HepG2 (cell line): ENCODE results near the gene SRSF10. TPM values are rescaled to one million over a fixed set of nuclear protein-coding genes. Genes with fewer than 3 reads are reported as not detected.

Source experiments
- CENPX ChIP-seq: sonication (generic); formaldehyde crosslinking; IDR thresholded peaks from 2 replicates; pipeline ENCODE4 v1.9.0; 2021; ENCODE audit warnings: mild to moderate bottlenecking, missing genetic modification reagents, moderate library complexity
- DMAP1 ChIP-seq: IDR thresholded peaks from 2 replicates; pipeline ENCODE4 v1.6.1; 2016
- HIVEP1 ChIP-seq: sonication (generic); formaldehyde crosslinking; IDR thresholded peaks from 2 replicates; pipeline ENCODE4 v1.4.0; 2020; ENCODE audit warnings: mild to moderate bottlenecking, missing genetic modification reagents
- MED13 ChIP-seq: sonication (generic); formaldehyde crosslinking; IDR thresholded peaks from 2 replicates; pipeline ENCODE4 v1.5.0; 2020; ENCODE audit warnings: missing genetic modification reagents
- NBN ChIP-seq: fragments of 450-650 bp; conservative IDR thresholded peaks from 2 replicates; pipeline ENCODE4 v1.6.1; 2017
- PPARG ChIP-seq: conservative IDR thresholded peaks from 2 replicates; pipeline ENCODE4 v1.6.1; 2016; ENCODE audit warnings: missing biosample characterization, missing genetic modification reagents
- SRSF9 ChIP-seq: fragments of 200-400 bp; formaldehyde crosslinking; IDR thresholded peaks from 2 replicates; pipeline ENCODE4 v1.6.1; 2018; ENCODE audit warnings: borderline replicate concordance, mild to moderate bottlenecking, low read depth, low read length; ENCODE audit not compliant: insufficient read depth, poor library complexity, severe bottlenecking
- ZFAT ChIP-seq: sonication (generic); formaldehyde crosslinking; conservative IDR thresholded peaks from 2 replicates; pipeline ENCODE4 v1.8.1; 2023; ENCODE audit warnings: missing genetic modification reagents, inconsistent platforms
- ZFP1 ChIP-seq: IDR thresholded peaks from 2 replicates; pipeline ENCODE4 v1.6.1; 2016
- ZNF282 ChIP-seq: fragments of 450-650 bp; IDR thresholded peaks from 2 replicates; pipeline ENCODE4 v1.6.1; 2018; ENCODE audit not compliant: partially characterized antibody
- ZNF354B ChIP-seq: sonication (generic); formaldehyde crosslinking; IDR thresholded peaks from 2 replicates; pipeline ENCODE4 v1.8.0; 2022; ENCODE audit warnings: mild to moderate bottlenecking, missing genetic modification reagents
- ZNF567 ChIP-seq: sonication (generic); formaldehyde crosslinking; IDR thresholded peaks from 2 replicates; pipeline ENCODE4 v1.8.1; 2023; ENCODE audit warnings: mild to moderate bottlenecking, missing genetic modification reagents, borderline replicate concordance
- ZNF570 ChIP-seq: sonication (generic); formaldehyde crosslinking; IDR thresholded peaks from 2 replicates; pipeline ENCODE4 v1.4.0; 2020; ENCODE audit warnings: mild to moderate bottlenecking, missing genetic modification reagents, borderline replicate concordance
- ZNF772 ChIP-seq: sonication (generic); formaldehyde crosslinking; IDR thresholded peaks from 2 replicates; pipeline ENCODE4 v1.5.0; 2020; ENCODE audit warnings: mild to moderate bottlenecking, missing genetic modification reagents
- polyA plus RNA-seq, 8 experiments: library from polyadenylated mRNA; depleted of rRNA in 3 of 8; stranded (reverse) in 7 of 8; unstranded in 1 of 8; fragments of >200 nt; fragmentation: Illumina TruSeq in 4 of 8; extraction: Trizol in 4 of 8; gene quantifications; 2 replicates each; pipeline versions ENCODE4 v1.2.1 to v1.2.3, GENCODE V29; 2011 to 2016; ENCODE audit warnings: low read depth in 4 of 8, missing spikeins in 1 of 8, mixed read lengths in 1 of 8; ENCODE audit not compliant: insufficient read depth in 1 of 8
- total RNA-seq, 5 experiments: library from RNA; depleted of rRNA; stranded (reverse); fragments of >200 nt; fragmentation: Illumina TruSeq; extraction: Trizol; gene quantifications; 2 replicates each; pipeline ENCODE4 v1.2.3, GENCODE V29; 2016; ENCODE audit warnings: low read depth in 1 of 5
- TF ChIP-seq, protein P1 (sequence below): sonication (generic); formaldehyde crosslinking; IDR thresholded peaks from 2 replicates; pipeline ENCODE4 v1.5.1; 2020; ENCODE audit warnings: mild to moderate bottlenecking, missing genetic modification reagents, moderate library complexity
- TF ChIP-seq, protein P2 (sequence below): sonication (generic); formaldehyde crosslinking; IDR thresholded peaks from 2 replicates; pipeline ENCODE4 v1.5.1; 2020; ENCODE audit warnings: mild to moderate bottlenecking, missing genetic modification reagents, moderate library complexity
- TF ChIP-seq, protein P3 (sequence below): sonication (generic); formaldehyde crosslinking; IDR thresholded peaks from 2 replicates; pipeline ENCODE4 v1.5.0; 2020; ENCODE audit warnings: mild to moderate bottlenecking, low read depth, missing genetic modification reagents, borderline replicate concordance
- TF ChIP-seq, protein P4 (sequence below), 2 experiments: sonication (generic) in 1 of 2; formaldehyde crosslinking in 1 of 2; IDR thresholded peaks; 2 replicates each; pipeline versions ENCODE4 v1.4.0 to v1.6.1; 2016 to 2020; ENCODE audit warnings: borderline replicate concordance in 1 of 2, low read depth in 1 of 2, mild to moderate bottlenecking in 1 of 2, missing genetic modification reagents in 1 of 2

SRSF10 gene
- total and polyA plus RNA-seq, 2 of the 13 experiments (the other 11 are each of a cell fraction or from before 2014, with no cell fraction given): 126 to 186 TPM

DNA sequence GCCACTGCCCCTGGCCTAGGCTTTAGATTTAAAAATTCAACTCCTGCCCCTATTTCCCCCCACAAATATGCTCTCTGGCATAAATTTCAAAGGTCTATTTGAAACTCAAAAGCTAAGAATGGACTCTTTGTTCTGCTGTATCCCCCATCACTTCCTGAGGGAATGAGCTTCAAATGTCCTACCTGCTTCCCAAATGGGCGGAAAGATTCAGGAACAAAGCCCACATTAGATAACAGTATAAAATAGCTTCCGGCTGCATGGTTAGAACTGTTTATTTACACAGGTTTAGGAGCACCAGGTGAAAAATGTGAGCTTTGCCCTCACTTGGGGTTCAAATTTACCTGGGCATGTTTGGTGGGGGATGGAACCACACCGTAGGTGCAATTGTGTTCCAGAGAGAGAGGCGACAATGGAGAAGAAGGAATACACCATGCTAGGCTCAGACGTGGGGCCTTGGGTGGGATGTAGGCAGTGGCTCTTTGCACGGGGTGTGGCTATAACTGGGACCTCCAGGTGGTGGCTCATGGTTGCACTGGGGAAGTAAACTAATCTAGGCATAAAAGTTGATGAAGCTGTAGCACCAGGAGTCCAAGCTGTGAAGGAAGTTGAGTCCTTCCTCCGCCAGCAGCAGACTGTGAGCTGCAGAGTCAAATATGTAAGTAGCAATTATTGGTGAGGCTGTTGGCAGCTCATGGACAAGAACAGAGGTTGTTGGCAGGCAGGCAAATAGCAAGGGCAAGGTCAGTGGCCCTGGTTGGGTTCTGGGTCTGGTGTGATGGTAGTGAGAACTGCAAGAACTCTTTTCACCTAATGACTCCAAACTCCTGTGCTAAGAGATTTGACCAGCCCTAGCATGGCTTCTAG is 41.5 kb upstream of the SRSF10 start (continued):
- TF ChIP-seq DMAP1 (CRISPR knock-in tag) (peak; percentile 88), NBN (no peak), HIVEP1 (CRISPR knock-in tag) (no peak), ZFP1 (peak; percentile 84; the same call in 1 of the 2 replicates), CENPX (CRISPR knock-in tag) (no peak), ZNF354B (CRISPR knock-in tag) (no peak), PPARG (CRISPR knock-in tag) (peak; percentile 92), SRSF9 (no peak), ZNF282 (no peak), ZNF772 (peak; percentile 92), MED13 (CRISPR knock-in tag) (no peak; the same call in 1 of the 2 replicates), ZFAT (no peak), ZNF567 (CRISPR knock-in tag) (no peak), ZNF570 (CRISPR knock-in tag) (0 out of 2 replicates have a peak, but pooled peaks have one; percentile 66)
- TF ChIP-seq, protein P1, sequence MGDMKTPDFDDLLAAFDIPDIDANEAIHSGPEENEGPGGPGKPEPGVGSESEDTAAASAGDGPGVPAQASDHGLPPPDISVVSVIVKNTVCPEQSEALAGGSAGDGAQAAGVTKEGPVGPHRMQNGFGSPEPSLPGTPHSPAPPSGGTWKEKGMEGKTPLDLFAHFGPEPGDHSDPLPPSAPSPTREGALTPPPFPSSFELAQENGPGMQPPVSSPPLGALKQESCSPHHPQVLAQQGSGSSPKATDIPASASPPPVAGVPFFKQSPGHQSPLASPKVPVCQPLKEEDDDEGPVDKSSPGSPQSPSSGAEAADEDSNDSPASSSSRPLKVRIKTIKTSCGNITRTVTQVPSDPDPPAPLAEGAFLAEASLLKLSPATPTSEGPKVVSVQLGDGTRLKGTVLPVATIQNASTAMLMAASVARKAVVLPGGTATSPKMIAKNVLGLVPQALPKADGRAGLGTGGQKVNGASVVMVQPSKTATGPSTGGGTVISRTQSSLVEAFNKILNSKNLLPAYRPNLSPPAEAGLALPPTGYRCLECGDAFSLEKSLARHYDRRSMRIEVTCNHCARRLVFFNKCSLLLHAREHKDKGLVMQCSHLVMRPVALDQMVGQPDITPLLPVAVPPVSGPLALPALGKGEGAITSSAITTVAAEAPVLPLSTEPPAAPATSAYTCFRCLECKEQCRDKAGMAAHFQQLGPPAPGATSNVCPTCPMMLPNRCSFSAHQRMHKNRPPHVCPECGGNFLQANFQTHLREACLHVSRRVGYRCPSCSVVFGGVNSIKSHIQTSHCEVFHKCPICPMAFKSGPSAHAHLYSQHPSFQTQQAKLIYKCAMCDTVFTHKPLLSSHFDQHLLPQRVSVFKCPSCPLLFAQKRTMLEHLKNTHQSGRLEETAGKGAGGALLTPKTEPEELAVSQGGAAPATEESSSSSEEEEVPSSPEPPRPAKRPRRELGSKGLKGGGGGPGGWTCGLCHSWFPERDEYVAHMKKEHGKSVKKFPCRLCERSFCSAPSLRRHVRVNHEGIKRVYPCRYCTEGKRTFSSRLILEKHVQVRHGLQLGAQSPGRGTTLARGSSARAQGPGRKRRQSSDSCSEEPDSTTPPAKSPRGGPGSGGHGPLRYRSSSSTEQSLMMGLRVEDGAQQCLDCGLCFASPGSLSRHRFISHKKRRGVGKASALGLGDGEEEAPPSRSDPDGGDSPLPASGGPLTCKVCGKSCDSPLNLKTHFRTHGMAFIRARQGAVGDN (CRISPR knock-in tag): peak; percentile 53; the same call in 1 of the 2 replicates
- TF ChIP-seq, protein P2, sequence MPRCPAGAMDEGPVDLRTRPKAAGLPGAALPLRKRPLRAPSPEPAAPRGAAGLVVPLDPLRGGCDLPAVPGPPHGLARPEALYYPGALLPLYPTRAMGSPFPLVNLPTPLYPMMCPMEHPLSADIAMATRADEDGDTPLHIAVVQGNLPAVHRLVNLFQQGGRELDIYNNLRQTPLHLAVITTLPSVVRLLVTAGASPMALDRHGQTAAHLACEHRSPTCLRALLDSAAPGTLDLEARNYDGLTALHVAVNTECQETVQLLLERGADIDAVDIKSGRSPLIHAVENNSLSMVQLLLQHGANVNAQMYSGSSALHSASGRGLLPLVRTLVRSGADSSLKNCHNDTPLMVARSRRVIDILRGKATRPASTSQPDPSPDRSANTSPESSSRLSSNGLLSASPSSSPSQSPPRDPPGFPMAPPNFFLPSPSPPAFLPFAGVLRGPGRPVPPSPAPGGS: peak; percentile 48; the same call in 1 of the 2 replicates
- TF ChIP-seq, protein P3, sequence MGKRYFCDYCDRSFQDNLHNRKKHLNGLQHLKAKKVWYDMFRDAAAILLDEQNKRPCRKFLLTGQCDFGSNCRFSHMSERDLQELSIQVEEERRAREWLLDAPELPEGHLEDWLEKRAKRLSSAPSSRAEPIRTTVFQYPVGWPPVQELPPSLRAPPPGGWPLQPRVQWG (CRISPR knock-in tag): no peak
- TF ChIP-seq, protein P4, sequence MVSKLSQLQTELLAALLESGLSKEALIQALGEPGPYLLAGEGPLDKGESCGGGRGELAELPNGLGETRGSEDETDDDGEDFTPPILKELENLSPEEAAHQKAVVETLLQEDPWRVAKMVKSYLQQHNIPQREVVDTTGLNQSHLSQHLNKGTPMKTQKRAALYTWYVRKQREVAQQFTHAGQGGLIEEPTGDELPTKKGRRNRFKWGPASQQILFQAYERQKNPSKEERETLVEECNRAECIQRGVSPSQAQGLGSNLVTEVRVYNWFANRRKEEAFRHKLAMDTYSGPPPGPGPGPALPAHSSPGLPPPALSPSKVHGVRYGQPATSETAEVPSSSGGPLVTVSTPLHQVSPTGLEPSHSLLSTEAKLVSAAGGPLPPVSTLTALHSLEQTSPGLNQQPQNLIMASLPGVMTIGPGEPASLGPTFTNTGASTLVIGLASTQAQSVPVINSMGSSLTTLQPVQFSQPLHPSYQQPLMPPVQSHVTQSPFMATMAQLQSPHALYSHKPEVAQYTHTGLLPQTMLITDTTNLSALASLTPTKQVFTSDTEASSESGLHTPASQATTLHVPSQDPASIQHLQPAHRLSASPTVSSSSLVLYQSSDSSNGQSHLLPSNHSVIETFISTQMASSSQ (IDR thresholded peaks at IDR 0.05; ENCODE audit: low read depth): peak; percentile 74
- TF ChIP-seq, protein P4 (CRISPR knock-in tag; IDR thresholded peaks at IDR 0.05; ENCODE audit: borderline replicate concordance): peak; percentile 90; the same call in 1 of the 2 replicates
